Renal cortex interstitium (tissue), 11 donors: Measurements from ENCODE around the gene AGT. TPM values are rescaled to one million over a fixed set of nuclear protein-coding genes. Genes with fewer than 3 reads are reported as not detected.

Experiments used
- DNase-seq, 11 donors: peaks; one replicate each; pipeline ENCODE4 v3.0.0-alpha.2; 2013; ENCODE audit warnings: low read depth in 9 of 11, low spot score in 4 of 11; ENCODE audit errors: extremely low read depth in 1 of 11
- polyA plus RNA-seq, 3 donors: library from polyadenylated mRNA; unstranded; fragments of 120-200 nt; gene quantifications; one replicate each; pipeline ENCODE4 v1.2.1, GENCODE V29; 2013; ENCODE audit not compliant: insufficient read length in 3 of 3

The AGT gene
- polyA plus RNA-seq, 3 donors: 25.6 to 49.8 (median 41.2) TPM

DNA sequence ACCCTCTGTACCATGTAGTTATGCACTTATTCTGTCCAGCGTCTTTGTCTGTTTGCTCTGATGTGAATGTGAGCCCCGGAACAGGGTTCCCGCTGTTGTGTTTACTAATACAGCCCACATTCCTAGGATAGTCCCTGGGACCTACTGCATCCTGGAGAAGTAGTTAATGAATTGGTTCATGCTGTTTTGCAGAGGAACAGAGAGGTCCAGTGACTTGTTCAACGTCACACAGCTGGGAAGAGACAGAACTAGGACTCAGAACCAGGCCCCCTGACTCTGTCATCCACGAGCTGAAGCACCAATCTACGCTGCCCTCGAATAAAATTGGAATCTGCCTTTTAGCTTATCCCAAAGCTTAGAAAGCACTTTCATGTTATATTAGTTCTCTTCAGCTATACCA is 784 bp downstream of the AGT start:
- no peak for DNase-seq

DNA sequence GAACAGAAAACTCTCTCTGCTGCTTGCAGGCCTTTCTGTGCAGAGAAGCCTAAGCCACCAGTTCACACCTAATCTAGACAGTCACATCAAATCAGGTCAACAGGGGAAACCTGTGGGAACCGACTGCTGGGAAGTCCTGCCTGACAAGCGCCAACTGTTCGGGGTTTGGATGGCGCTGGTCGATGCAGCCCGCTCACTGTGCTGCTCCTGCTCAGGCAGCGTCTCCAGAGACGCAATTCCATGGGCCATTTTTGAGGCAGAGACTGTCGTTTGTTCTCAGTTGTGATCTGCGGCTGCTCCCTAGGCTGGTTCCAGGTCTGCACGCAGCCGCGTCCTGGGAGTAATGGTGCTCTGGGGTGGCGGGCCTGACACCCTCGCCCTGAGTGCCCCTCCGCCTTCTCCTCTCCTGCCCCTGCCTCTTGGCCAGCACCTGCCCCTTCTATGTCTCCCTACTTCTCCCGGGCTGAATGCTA is 1.4 kb downstream of the AGT start:
- DNase-seq: no peak

DNA sequence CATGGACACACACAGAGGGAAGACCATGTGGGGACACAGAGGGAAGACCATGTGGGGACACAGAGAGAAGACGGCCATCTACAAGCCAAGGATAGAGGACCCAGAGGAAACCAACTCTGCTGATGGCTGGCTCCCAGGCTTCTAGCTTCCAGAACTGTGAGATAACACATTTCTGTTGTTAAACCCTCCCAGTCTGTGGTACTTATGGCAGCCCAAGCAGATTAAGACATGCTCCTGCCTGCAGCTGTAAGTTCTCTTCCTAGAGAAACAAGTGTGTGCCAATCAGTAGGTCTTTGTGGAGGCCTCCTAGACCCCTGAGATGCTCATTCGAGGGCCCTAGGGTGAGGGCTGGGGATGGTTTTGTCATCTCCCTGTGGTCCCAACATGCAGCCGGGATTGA is 2.7 kb downstream of the AGT start:
- no peak for DNase-seq

DNA sequence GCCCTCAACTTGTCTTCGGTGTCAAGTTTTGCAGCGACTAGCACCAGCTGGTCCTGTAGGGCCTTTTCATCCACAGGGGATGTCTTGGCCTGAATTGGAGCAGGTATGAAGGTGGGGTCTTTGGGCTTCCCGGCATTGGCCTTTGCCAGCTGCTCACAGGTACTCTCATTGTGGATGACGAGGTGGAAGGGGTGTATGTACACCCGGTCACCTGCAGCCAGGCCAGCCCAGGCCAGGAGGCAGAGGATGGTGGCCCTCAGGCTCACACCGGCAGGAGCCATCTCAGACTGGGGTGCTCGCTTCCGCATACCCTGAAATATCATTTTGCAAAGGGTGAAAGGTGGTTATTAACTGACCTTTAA is 3.4 kb downstream of the AGT start:
- no peak for DNase-seq

DNA sequence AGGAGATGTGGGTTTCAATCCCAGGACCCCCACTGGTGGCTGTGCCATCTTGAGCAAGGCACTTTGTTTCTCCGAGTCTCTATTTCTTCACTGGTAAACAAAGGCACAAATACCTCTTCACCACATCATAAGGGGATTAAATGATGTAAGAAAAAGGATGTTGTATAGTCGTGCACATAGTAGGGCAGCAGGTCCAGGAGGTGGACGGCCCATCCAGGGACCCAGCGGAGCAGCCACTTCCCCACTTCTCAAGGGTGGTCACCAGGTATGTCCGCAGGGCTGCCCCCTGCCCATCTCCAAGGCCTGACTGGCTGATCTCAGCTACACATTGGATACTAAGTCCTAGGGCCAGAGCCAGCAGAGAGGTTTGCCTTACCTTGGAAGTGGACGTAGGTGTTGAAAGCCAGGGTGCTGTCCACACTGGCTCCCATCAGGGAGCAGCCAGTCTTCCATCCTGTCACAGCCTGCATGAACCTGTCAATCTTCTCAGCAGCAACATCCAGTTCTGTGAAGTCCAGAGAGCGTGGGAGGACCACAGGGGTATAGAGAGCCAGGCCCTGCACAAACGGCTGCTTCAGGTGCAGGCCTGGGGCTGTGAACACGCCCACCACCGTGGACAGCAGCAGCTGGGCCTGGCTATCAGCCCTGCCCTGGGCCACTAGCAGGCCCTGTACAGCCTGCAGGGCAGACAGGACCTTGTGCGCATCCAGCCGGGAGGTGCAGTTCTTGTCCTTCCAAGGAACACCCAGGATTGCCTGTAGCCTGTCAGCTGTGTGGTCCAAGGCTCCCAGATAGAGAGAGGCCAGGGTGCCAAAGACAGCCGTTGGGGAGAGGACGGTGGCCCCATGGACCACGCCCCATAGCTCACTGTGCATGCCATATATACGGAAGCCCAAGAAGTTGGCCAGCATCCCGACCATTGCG is 4.0 kb downstream of the AGT start:
- no peak for DNase-seq

DNA sequence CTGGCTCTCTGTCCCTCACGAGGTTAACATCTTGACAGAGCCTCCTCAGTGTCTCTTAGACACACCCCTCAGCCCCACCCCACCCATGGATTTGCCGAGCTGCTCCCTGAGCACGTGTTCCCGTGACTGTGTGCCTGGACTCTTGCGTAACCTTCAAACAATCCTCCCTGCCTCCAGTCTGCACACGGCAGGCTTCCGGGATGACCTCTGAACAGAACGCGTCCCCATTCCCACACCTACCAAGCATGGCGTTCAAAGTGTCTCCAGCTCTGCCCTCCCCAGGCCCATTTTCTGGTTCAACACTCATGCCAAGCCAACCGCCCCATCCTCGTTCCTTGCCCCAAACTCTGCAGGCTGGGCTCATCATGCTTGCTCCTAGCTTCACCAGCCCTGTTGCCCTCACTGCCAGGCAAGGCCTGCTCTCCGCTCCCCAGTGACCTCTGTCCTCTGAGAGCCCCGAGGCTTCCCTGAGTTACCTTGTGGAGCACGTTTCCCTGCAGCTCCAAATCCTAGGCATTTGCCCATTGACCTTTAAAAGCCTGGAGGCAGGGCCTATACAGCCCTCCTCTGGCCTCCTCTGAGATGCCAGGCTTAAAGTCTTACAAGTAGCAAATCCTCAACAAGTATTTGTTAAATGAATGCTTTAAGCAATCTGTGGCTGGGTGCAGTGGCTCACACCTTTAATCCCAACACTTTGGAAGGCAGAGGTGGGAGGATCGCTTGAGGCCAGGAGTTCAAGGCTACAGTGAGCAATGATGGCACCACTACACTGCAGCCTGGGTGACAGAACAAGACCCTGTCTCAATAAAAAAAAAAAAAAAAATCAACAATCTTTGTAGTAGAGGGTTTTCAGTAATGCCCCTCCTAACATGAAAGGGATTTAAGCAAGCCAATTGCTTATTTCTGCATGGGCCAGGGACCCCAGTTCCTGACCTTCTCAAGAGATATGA is 5.0 kb downstream of the AGT start:
- DNase-seq: no peak

DNA sequence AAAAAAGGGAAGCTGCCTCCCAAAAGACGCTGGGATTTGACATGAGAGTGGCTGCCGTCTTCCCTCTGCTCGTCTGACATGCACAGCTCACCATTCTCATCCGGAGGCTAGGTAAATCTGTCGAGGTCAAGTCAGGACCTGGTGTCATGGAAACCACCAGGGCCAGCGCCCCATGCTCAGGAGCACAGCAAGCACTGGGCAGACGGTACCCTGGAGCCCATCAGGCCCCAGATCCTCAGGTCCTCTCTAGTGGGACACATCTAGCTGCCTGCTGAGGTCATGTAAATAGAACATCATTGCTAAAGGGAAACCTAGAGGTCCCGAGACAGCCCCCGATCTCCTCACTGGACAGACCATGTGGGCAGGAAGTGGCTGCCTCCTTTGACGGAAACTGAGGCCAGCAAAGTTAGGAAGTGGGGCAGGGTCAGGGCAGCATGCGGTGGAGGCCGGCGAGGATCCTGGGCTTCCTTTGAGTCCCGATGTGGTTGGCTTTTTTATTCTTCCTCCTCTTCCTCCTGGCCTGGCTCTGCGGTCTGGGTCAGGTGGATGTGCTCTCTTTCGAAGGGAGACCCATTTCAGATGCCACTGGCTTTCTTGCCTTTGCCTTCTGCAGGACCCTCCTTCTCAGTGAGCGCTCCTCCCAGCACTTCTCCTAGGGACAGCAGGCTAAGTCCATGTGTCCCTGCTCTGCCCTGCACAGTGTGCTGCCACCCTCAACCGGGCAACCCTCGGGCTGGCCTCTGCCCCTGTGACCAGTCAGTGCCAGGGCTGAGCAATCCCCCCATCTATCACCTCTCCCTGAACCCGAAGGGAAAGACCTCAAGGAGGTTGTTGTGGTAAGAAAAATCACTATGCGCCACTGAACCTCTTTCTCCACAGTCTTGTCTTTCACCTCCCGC is 5.9 kb downstream of the AGT start:
- no peak for DNase-seq

DNA sequence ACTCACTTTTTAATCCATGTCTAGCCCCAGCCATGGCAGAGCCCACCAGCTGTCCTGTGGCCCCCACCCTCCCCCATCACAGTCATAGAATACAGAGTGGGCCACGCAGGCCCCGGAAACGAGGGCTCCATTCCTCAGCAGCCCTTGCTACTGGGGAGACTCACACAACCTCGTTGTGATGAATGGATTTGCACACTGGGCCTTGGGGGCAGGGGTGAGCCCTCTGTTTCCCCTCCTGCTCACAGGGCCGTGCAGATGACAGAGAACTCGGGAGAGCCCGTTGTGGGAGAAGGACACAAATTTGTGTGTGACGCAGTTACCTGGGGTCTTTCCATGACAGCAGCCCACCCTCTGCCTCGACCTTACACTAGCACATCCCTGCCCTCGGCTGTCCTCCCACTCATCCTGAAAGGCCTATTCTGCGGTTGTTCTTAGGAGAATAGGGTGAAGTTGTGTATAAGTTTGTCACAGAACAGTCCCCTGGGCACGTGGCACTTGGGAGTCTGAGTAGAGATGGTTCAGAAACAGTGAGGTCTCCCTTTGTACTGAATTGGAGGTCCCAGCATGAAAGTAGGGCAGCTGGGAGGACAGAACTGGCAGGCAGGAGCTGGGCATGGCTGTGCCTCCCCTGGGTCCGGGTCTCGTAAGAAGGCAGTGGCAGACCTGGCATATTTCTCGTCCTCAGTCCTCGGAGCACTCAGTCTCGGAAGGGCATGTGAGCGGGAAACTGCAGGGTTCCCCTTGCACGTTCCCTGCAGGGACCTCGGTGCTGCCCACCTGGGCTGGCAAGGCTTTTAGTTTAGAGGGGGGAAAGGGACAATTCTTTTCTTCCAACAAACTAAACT is 6.8 kb downstream of the AGT start:
- no peak for DNase-seq

DNA sequence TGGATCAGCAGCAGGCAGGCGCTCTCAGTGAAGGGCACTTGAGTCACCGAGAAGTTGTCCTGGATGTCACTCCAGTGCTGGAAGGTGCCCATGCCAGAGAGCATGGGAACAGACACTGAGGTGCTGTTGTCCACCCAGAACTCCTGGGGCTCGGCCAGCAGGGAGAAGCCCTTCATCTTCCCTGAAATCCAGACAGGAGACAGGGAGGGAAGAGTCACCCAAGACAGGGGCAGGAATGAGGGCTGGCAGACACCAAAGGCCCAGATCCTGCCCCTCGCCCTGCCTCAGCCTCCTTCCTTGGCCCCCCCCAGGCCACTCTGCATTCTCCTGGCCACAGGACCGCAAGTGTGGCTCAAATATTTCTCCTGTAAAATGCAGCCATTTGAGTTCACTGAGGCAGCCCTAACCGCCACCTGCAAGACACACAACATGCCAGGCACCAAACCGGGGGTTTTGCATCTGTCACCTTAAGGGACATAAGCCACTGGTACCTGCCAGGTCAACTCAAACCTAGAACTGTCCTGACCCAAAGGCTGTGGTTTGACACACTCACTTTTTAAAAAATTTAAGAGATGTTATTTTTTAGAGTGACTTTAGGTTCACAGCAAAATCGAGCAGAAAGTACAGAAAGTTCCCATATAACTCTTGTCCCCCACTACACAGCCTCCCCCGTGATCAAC is 7.8 kb downstream of the AGT start:
- no peak for DNase-seq

DNA sequence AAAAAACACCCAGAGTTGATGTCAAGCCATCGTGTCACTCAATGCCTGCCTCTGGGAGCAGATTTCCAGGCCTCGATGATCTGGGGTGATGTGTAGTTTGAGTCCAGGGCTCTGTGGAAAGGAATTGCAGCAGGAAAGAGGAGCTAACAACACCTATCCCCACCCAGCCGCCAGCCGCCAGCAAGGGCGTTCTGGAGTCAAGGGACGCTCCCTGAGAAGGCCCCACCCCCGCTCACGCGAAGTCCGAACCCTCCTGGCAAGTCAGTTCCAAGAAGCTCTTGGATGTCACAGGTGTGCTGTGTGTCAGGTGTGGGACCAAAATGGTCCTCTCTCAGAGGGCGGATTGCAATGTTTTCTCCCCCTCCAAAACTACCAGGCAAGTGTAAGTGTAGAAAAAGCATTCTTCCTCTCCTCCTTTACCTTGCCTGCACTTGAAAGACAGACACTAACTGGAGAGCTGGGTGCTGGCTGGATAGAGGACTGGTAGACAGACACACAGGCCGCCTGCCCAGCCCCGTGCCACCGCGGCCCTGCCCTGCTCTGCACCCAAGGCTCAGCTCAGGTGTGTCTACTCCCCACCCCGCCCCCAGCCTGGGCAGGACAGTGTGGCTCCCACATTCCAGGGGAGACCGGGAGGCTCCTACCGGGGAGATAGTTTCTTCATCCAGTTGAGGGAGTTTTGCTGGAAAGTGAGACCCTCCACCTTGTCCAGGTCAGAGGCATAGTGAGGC is 8.5 kb downstream of the AGT start:
- no peak for DNase-seq

DNA sequence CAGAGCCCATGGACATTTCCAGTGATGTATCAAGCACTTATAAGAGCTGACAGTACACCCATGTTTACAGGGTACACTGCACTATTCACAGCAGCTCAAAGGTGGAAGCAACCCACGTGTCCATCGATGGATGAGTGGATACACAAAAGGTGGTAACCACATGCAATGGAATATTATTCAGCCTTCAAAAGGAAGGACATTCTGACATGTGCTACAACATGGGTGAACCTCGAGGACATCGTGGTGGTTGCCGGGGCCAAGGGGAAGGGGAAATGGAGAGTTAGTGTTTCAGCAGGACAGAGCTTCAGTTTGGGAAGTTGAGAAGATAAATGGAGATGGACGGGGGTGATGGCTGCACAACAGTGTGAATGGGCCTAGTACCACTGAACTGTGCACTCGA is 9.1 kb downstream of the AGT start:
- no peak for DNase-seq

DNA sequence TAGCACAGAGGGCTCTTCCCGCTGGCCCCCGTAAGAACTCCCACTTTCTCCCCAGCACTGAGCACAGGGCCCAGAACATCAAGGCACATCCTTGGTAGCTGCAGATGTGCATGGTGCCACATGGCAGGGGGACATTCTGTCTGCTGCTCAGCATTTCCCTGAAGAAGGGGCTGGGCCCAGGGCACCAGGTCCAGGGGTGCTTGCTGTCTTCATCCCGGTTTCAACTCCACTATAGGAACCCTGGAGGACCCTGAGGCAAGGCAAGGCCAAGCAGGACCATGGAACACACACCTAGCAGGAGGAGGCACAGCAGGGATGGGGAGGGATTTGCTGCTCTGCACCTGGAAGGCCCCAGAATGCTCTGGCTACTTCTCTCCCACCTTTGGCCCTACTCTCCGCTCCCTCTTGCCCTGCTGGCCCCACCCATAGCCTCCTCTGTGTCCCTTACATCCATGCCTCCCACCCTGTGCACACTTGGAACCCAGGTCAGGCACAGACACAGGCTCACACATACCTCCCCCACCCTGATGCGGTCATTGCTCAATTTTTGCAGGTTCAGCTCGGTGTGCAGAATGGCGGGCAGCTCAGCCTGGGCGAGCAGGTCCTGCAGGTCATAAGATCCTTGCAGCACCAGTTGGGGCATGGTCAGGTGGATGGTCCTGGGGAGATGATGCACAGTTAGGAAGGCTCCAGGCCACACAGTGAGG is 10.1 kb downstream of the AGT start:
- DNase-seq: no peak

DNA sequence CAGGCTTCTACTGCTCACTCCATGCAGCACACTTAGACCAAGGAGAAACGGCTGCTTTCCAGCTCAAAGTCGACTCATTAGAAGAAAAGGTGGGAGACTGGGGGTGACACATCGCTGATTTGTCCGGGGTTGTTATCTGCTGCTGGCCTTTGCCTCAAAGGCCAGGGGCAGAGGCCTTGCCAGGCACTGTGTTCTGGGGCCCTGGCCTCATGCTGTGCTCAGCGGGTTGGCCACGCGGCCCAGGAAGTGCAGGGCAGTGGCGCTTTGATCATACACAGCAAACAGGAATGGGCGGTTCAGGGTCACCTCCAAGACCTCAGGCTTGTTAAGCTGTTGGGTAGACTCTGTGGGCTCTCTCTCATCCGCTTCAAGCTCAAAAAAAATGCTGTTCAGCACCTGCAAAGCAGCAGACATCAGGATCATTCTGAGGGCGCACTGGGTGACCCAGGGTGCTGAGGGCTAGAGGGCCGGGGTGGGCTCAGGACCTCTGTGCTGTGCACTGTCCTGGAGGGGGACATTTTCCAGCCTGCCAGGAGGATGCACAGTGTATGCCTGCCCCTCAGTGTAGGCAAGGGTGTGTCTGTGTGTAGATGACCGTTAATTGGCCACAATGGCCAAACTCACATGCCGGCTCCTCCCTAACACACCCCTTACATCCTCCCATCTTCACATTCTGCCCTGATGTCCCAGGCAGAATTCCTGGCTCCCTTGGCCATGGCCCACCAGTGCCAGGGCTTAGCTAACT is 10.8 kb downstream of the AGT start:
- peak in 4 of 11 donors; percentile 18 to 36 (median 26) for DNase-seq

DNA sequence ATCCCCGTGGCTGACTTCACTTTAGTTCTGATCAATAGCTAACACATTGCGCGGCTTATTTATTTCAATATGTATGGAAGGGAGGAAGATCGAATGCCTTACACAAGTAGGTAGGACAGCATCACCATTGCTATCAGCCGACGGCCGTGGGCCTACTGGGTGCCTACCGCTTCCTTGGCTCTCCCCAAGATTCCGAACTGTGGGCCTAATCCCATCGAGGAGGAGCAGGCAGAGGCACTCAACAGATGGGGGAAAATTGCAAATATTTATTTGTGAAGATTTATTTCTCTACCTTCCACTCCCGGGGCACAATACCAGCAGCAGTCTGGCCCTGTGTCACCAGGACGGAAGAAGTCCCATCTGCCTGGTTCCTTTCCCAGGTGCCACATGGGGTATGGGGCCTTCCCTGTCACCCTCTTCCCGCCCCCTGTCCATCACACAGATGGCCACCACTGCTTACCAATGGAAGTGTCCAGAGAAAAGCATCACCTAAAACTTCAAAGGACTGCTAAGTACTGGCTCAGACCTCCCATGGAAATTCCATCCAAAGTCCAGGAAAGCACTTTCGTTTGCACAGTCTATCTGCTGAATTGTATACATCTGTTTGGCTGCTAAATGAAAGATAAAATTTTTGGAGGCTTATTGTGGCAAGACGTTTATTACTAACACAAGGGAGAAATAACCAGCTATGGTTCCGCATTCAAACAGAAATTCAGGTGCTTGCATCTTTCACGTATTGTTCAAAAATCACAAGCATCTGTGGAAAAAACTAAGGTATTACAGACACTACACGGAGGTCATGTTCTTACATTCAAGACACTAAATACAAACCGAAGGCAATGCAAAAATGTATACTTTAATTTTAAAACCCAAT is 11.8 kb downstream of the AGT start:
- no peak for DNase-seq

DNA sequence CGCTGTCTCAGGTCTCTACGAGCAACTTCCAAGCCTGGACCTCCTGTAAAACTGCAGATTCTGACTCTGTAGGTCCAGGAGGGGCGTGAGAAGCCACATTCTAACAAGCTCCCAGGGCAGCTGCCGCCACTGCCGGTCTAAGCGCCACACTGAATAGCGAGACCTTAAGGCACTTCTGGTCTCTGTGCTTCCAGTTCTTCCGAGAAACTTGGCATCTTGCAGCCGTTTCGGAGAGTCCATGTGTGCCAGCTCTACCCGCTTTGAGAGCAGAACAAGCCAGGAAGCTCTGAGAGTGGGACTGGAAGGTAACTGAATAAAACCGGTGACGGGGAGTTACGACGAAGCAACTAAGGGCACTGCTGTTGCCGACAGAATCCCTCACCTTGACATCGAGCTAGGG is 12.5 kb downstream of the AGT start:
- no peak for DNase-seq
